Measurements from ENCODE around the gene ANO2. TPM values are rescaled to one million over a fixed set of nuclear protein-coding genes. Genes with fewer than 3 reads are reported as not detected.

ANO2 gene
- total and polyA plus RNA-seq, 2 donors (not counting 3 experiments of a cell fraction or from before 2014, with no cell fraction given): 15.4 to 65.0 TPM

GRCh38 chr12:5739917-5740316, 205.1 kb downstream of the ANO2 start:
- H3K4me3 ChIP-seq (replicated peaks in 1 of 3; ENCODE audit: insufficient read depth in 1 of 3, low read depth in 1 of 3, low read length in 3 of 3): no peak overlapping the region
- intact Hi-C loops (cut with micrococcal nuclease) (no loop called here), dilution Hi-C loops (cut with MboI; ENCODE audit: extremely low pct_ligation_motif_present, low sequenced_read_pairs) (no loop called here)
- TF ChIP-seq JUN (IDR thresholded peaks at IDR 0.05; ENCODE audit: borderline replicate concordance, insufficient read depth, insufficient read length, low read depth) (no peak), GATA2 (IDR thresholded peaks at IDR 0.05; ENCODE audit: insufficient read depth, insufficient read length, low read depth, low read length) (no peak), EZH2 (IDR thresholded peaks at IDR 0.05; ENCODE audit: borderline replicate concordance, low read depth, low read length, severe bottlenecking) (no peak), CTCF (IDR thresholded peaks at IDR 0.05; ENCODE audit: extremely low read depth in 1 of 2, insufficient read depth in 1 of 2, low read depth in 1 of 2, low read length in 2 of 2) (no peak), POLR2A (IDR thresholded peaks at IDR 0.05; ENCODE audit: low read depth, low read length) (no peak), FOS (IDR thresholded peaks at IDR 0.05; ENCODE audit: borderline replicate concordance, insufficient read depth, low read length) (no peak), MAX (IDR thresholded peaks at IDR 0.05; ENCODE audit: insufficient read depth, insufficient read length) (no peak), MYC (IDR thresholded peaks at IDR 0.05; ENCODE audit: low read depth, low read length) (no peak), POLR2AphosphoS5 (IDR thresholded peaks at IDR 0.05; ENCODE audit: insufficient read depth, low read depth, low read length) (no peak)
- no TSS peak for BruUV-seq (replicated peaks)
- H3K4me1 ChIP-seq (ENCODE audit: control insufficient read depth, extremely low read depth, insufficient read depth, low read length): peaks cover 2% of the 10 kb centered on the region
- no peak overlapping the region for H3K27ac ChIP-seq (ENCODE audit: insufficient read depth, low read depth, low read length)
- no peaks in the 10 kb centered on the region for H3K9me3 ChIP-seq (replicated peaks; ENCODE audit: control insufficient read depth, insufficient read depth, low read length)
- no peaks in the 10 kb centered on the region for H3K79me2 ChIP-seq (ENCODE audit: control insufficient read depth, insufficient read depth, low read length)
- no peaks in the 10 kb centered on the region for H3K27me3 ChIP-seq (ENCODE audit: control insufficient read depth in 2 of 2, insufficient read depth in 2 of 2, low read length in 2 of 2)
- DNase-seq (ENCODE audit: low read depth, low spot score) (no peak), FAIRE-seq (no peak)
- CTCF ChIA-PET: no interaction called here
- H3K9me1 ChIP-seq (replicated peaks; ENCODE audit: control insufficient read depth, extremely low read depth, insufficient read depth, low read length): no peaks in the 10 kb centered on the region
- H2AFZ ChIP-seq (ENCODE audit: low read depth, low read length): no peak overlapping the region
- POLR2A ChIA-PET: no interaction called here
- no peaks in the 10 kb centered on the region for H4K20me1 ChIP-seq (replicated peaks; ENCODE audit: control insufficient read depth, extremely low read depth, insufficient read depth, low read length)
- no peak overlapping the region for H3K9ac ChIP-seq (replicated peaks; ENCODE audit: extremely low read depth, insufficient read depth, low read length)
- peaks cover 21 to 52% of the 10 kb centered on the region in 2 experiments for H3K36me3 ChIP-seq (ENCODE audit: control insufficient read depth in 2 of 2, extremely low read depth in 1 of 2, insufficient read depth in 2 of 2, low read length in 2 of 2)
- no peak overlapping the region for H3K4me2 ChIP-seq (ENCODE audit: insufficient read depth, low read length)
